CD4-positive, alpha-beta T cell treated with Interleukin-2 at 100 ng/mL for 4 hours (primary cell): ENCODE measurements around the gene CREB3.

ENCODE experiments used
- DNase-seq: peaks from one replicate; pipeline ENCODE4 v3.0.0-alpha.2; 2020; ENCODE audit warnings: low spot score

The CREB3 gene

GRCh38 chr9:35726931-35727330 is 5.5 kb upstream of the CREB3 start:
- peak; percentile 35 for DNase-seq

GRCh38 chr9:35727676-35728040 is 4.8 kb upstream of the CREB3 start:
- DNase-seq = no peak

- peak; percentile 46 for DNase-seq
Measured at GRCh38 chr9:35728041-35728971, 4.2 kb upstream of the CREB3 start.

GRCh38 chr9:35729101-35729500 is 3.4 kb upstream of the CREB3 start:
- no peak for DNase-seq

GRCh38 chr9:35729700-35730485 is 2.6 kb upstream of the CREB3 start:
- peak; percentile 50 for DNase-seq

GRCh38 chr9:35730486-35730854 is 2.0 kb upstream of the CREB3 start:
- DNase-seq = no peak

- DNase-seq = no peak
Measured at GRCh38 chr9:35731415-35732184, 866 bp upstream of the CREB3 start.

GRCh38 chr9:35732800-35733541 is 505 bp downstream of the CREB3 start:
- peak; percentile 18 for DNase-seq

GRCh38 chr9:35734096-35734495 is 1.6 kb downstream of the CREB3 start:
- DNase-seq = no peak

GRCh38 chr9:35736201-35736633 is 3.8 kb downstream of the CREB3 start:
- DNase-seq = peak; percentile 79

GRCh38 chr9:35737143-35737542 is 4.7 kb downstream of the CREB3 start:
- no peak for DNase-seq

- DNase-seq = no peak
Measured at GRCh38 chr9:35738186-35738585, 5.7 kb downstream of the CREB3 start.

GRCh38 chr9:35738924-35739323 is 6.5 kb downstream of the CREB3 start:
- no peak for DNase-seq

GRCh38 chr9:35740243-35740642 is 7.8 kb downstream of the CREB3 start:
- no peak for DNase-seq

- no peak for DNase-seq
Measured at GRCh38 chr9:35741740-35742139, 9.3 kb downstream of the CREB3 start.

GRCh38 chr9:35743452-35743851 is 11.0 kb downstream of the CREB3 start:
- no peak for DNase-seq

- DNase-seq = no peak
Measured at GRCh38 chr9:35743880-35744518, 11.5 kb downstream of the CREB3 start.

- no peak for DNase-seq
Measured at GRCh38 chr9:35745569-35745968, 13.1 kb downstream of the CREB3 start.

- DNase-seq = no peak
Measured at GRCh38 chr9:35746583-35746982, 14.1 kb downstream of the CREB3 start.

GRCh38 chr9:35748242-35748857 is 15.9 kb downstream of the CREB3 start:
- no peak for DNase-seq
